Adrenal gland (tissue), 12 donors: ENCODE results near the gene MSX2. TPM values are rescaled to one million over a fixed set of nuclear protein-coding genes. Genes with fewer than 3 reads are reported as not detected.

Source experiments
- DNase-seq, 7 donors: peaks; one replicate each; pipeline ENCODE4 v3.0.0-alpha.2; 2019 to 2020
- H3K27ac ChIP-seq, 5 donors: fragments of 200-600 bp; sonication (generic) in 4 of 5; 1 replicate in 3 of 5; 2 replicates in 2 of 5; pipeline versions ENCODE4 v1.5.1 to v1.8.0; 2016 to 2020; ENCODE audit warnings: mild to moderate bottlenecking in 1 of 5
- H3K27me3 ChIP-seq: fragments of 200-600 bp; 2 replicates; pipeline ENCODE4 v1.8.0; 2021
- H3K36me3 ChIP-seq, 2 donors: fragments of 200-600 bp; replicated peaks in 1 of 2; 1 replicate in 1 of 2; 2 replicates in 1 of 2; pipeline versions ENCODE4 v1.5.1 to v1.8.0; 2018 to 2022
- H3K4me1 ChIP-seq, 2 donors: fragments of 200-600 bp; replicated peaks in 1 of 2; 1 replicate in 1 of 2; 2 replicates in 1 of 2; pipeline versions ENCODE4 v1.5.1 to v1.8.0; 2018 to 2021
- H3K4me3 ChIP-seq, 4 donors: fragments of 200-600 bp; sonication (generic) in 3 of 4; one replicate each; pipeline ENCODE4 v1.5.1; 2016 to 2018
- H3K9me3 ChIP-seq, 3 donors: fragments of 200-600 bp; sonication (generic) in 1 of 3; replicated peaks in 1 of 3; 1 replicate in 2 of 3; 2 replicates in 1 of 3; pipeline versions ENCODE4 v1.5.1 to v1.8.0; 2016 to 2021
- POLR2A ChIP-seq, 2 donors: fragments of 450-650 bp; IDR thresholded peaks; one replicate each; pipeline ENCODE4 v1.6.1; 2017; ENCODE audit warnings: antibody characterized with exemption in 2 of 2, mild to moderate bottlenecking in 2 of 2, moderate library complexity in 1 of 2
- WGBS, 4 donors: extraction: QIAGEN DNeasy Blood & Tissue Kit in 2 of 4; methylation state at CpG; one replicate each; pipeline versions ENCODE4 v1.1.5 to v1.1.7; 2013 to 2017; 5-methylcytosine and 5-hydroxymethylcytosine counted together
- intact Hi-C, 2 donors: fragments of 100-400 bp; cut with DNase I; formaldehyde crosslinking; loops; one replicate each; pipeline versions ENCODE4 v1.14.1 to v1.15.0; 2022 to 2023
- polyA plus RNA-seq, 3 donors: library from polyadenylated mRNA; stranded (reverse); fragments of 200-250 nt in 2 of 3; fragments of 350-450 nt in 1 of 3; fragmentation: Illumina TruSeq in 1 of 3; extraction: RNeasy Lipid Tissue Mini Kit (QIAGEN cat#74804) in 1 of 3; gene quantifications; one replicate each; pipeline ENCODE4 v1.2.3, GENCODE V29; 2013 to 2014
- total RNA-seq, 9 donors: library from RNA; depleted of rRNA in 4 of 9; stranded (reverse); fragments of >200 nt in 4 of 9; fragments of 120-200 nt in 1 of 9; fragmentation: NEBNext Ultra II Directional in 1 of 9; extraction: Animal tissue kit (Norgen Biotek cat#: 25700) in 1 of 9; gene quantifications; one replicate each; pipeline versions ENCODE4 v1.1.0 to v1.2.4, GENCODE V29; 2013 to 2023
- TF ChIP-seq, protein P1 (sequence below), 6 experiments: fragments of 450-650 bp in 4 of 6; fragments of 200-600 bp in 2 of 6; sonication (generic) in 1 of 6; IDR thresholded peaks; 1 replicate in 5 of 6; 2 replicates in 1 of 6; pipeline versions ENCODE4 v1.5.1 to v1.8.0; 2016 to 2021; ENCODE audit warnings: antibody characterized with exemption in 6 of 6, mild to moderate bottlenecking in 2 of 6, moderate library complexity in 1 of 6
- donor health status: healthy with polysubstance abuse.
- donor health status: Bipolar disorder and iron deficiency.
- donor health status: DM: yes; HTN: yes; CAD: no.
- donor health status: DM: no; HTN: no; CAD: no.
- donor health status: DM: no; HTN: no; CAD: no.
- donor health status: DM: yes; HTN: yes; CAD: no.

Gene MSX2
- total and polyA plus RNA-seq, 12 donors: 0.24 to 1.3 (median 0.58) TPM; not detected in 1

DNA sequence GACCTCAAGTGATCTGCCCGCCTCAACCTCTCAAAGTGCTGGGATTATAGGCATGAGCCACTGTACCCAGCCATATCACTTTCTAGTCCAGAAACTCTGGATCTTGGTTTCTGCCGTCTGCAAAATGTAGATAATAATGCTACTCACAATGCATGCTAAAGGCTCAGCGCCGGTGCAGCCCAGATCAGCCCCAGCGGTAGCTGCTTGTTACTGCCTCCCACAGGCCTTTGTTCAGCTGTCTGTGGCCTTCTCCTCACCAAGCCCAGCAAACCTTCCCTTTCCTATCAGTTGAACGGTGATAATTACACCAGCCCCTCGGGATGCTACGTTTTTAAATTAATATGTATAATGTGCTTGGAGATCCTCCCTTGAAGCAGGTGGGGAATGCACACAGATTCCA, 26.2 kb upstream of the MSX2 start:
- Histone ChIP-seq H3K27me3 (peaks cover 10% of the 10 kb centered on the region), H3K36me3 (no peaks in the 10 kb centered on the region), H3K4me1 (no peaks in the 10 kb centered on the region), H3K9me3 (no peaks in the 10 kb centered on the region), H3K4me3 (no peak overlapping the region), H3K27ac (no peak overlapping the region)
- DNase-seq: no peak
- intact Hi-C loops: no loop called here
- TF ChIP-seq, protein P1, sequence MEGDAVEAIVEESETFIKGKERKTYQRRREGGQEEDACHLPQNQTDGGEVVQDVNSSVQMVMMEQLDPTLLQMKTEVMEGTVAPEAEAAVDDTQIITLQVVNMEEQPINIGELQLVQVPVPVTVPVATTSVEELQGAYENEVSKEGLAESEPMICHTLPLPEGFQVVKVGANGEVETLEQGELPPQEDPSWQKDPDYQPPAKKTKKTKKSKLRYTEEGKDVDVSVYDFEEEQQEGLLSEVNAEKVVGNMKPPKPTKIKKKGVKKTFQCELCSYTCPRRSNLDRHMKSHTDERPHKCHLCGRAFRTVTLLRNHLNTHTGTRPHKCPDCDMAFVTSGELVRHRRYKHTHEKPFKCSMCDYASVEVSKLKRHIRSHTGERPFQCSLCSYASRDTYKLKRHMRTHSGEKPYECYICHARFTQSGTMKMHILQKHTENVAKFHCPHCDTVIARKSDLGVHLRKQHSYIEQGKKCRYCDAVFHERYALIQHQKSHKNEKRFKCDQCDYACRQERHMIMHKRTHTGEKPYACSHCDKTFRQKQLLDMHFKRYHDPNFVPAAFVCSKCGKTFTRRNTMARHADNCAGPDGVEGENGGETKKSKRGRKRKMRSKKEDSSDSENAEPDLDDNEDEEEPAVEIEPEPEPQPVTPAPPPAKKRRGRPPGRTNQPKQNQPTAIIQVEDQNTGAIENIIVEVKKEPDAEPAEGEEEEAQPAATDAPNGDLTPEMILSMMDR (IDR thresholded peaks at IDR 0.05): no peak
- TF ChIP-seq POLR2A (IDR thresholded peaks at IDR 0.05): no peak
- 65 to 87% (median 71%) methylated on average over 6 to 8 of the region's 8 CpGs for whole genome bisulfite sequencing, 4 donors

DNA sequence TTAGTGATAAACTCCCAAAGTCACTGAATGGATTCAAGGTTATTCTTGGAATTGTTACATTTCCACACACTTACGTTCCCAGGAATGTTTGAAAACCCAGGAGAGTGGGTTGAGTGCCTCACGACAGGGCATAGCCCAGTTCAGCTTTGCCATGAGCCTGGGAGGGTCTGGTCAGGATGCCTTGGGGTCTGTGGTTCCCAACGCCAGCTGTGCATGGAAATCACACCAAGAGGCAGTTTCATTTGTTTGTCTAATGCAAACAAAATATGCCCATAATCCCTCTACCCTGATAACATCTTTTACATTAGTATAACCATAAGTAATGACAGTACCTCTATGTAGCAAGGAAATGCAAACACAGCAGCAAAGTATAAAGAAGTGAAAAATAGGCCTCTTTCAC, 25.3 kb upstream of the MSX2 start:
- Histone ChIP-seq H3K27ac (no peak overlapping the region), H3K9me3 (no peaks in the 10 kb centered on the region), H3K36me3 (no peaks in the 10 kb centered on the region), H3K4me3 (no peak overlapping the region), H3K27me3 (peaks cover under 1% of the 10 kb centered on the region), H3K4me1 (no peaks in the 10 kb centered on the region)
- WGBS, 4 donors: 65 to 83% (median 79%) methylated on average over 3 of the region's 3 CpGs
- intact Hi-C loops: no loop called here
- TF ChIP-seq, protein P1 (IDR thresholded peaks at IDR 0.05): no peak
- TF ChIP-seq POLR2A (IDR thresholded peaks at IDR 0.05): no peak
- DNase-seq: no peak

DNA sequence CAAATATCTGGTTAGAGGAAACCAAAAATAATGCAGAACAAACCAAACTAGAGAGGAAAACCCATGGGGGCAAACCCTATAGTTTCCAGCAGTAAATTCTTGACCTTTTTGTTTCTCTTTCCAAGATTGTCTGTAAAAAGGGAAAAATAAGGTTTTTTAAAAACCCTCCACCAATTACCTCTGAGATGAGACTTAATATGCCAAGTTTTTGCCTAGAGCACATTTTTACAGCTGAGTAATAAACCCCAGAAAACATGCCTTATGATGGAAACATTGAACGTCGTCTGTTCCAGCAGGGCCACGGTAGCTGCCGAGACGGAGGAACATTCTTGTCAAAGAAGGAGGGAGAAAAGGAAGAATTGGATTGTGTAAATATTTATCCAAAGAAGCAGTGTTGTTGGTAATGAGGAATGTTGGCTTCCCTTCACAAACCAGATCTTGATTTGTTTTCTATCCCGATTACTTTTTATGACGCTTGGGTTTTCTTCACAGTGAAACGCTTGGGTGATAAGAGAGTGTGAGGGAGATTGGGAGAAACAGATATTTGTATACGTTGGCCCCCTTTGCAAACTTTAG, 17.3 kb upstream of the MSX2 start:
- H3K4me1 ChIP-seq: no peaks in the 10 kb centered on the region
- peaks cover 22% of the 10 kb centered on the region for H3K27me3 ChIP-seq
- 42 to 53% (median 50%) methylated on average over 9 of the region's 9 CpGs for WGBS, 4 donors
- H3K36me3 ChIP-seq: no peaks in the 10 kb centered on the region
- DNase-seq: no peak
- TF ChIP-seq, protein P1 (IDR thresholded peaks at IDR 0.05): no peak
- no peak for TF ChIP-seq POLR2A (IDR thresholded peaks at IDR 0.05)
- H3K4me3 ChIP-seq: no peak overlapping the region
- H3K27ac ChIP-seq: no peak overlapping the region
- no peaks in the 10 kb centered on the region for H3K9me3 ChIP-seq
- intact Hi-C loops: no loop called here

DNA sequence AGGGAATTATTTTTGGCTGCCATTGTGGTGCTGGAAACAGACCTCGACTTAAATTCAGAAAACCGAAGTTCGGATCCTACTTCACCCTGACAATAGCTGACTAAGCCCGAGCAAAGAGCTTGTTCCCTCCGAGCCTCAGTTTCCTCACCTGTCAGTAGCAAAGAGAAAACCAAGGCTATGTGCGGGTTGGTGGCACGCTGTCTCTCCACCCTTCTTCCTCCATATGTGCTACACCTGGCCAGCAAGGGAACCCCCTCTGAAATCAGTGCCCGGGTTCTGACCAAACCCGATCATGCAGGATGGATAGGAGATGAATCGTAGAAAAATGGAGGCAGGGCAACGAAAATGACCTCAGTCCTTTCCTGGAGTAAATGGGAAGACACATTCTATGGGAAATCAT, 16.7 kb upstream of the MSX2 start:
- intact Hi-C loops: no loop called here
- 81 to 87% (median 82%) methylated on average over 11 of the region's 11 CpGs for WGBS, 4 donors
- Histone ChIP-seq H3K36me3 (no peaks in the 10 kb centered on the region), H3K4me3 (no peak overlapping the region), H3K9me3 (no peaks in the 10 kb centered on the region), H3K27ac (no peak overlapping the region), H3K4me1 (no peaks in the 10 kb centered on the region), H3K27me3 (peaks cover 22% of the 10 kb centered on the region)
- no peak for TF ChIP-seq POLR2A (IDR thresholded peaks at IDR 0.05)
- TF ChIP-seq, protein P1 (IDR thresholded peaks at IDR 0.05): no peak
- no peak for DNase-seq
